Endodermal cell (in vitro differentiated cells): Measurements from ENCODE around the gene DEDD. TPM values are rescaled to one million over a fixed set of nuclear protein-coding genes. Genes with fewer than 3 reads are reported as not detected.

Experiments
- DNase-seq: peaks from one replicate; pipeline ENCODE4 v3.0.0-alpha.2; 2017
- H3K27ac ChIP-seq: 2 replicates; pipeline ENCODE4 v1.5.1; 2013; ENCODE audit warnings: mild to moderate bottlenecking, low read depth, low read length, moderate library complexity
- H3K27me3 ChIP-seq: 2 replicates; pipeline ENCODE4 v1.6.1; 2013; ENCODE audit warnings: mild to moderate bottlenecking, low read length, moderate library complexity; ENCODE audit not compliant: insufficient read depth, control insufficient read depth, poor library complexity, severe bottlenecking
- H3K36me3 ChIP-seq: 2 replicates; pipeline ENCODE4 v1.7.0; 2013; ENCODE audit warnings: mild to moderate bottlenecking, low read length, moderate library complexity; ENCODE audit not compliant: control insufficient read depth, insufficient read depth
- H3K4me1 ChIP-seq: one replicate; pipeline ENCODE4 v1.7.0; 2013; ENCODE audit warnings: low read length; ENCODE audit not compliant: control insufficient read depth, insufficient read depth
- H3K4me3 ChIP-seq: 2 replicates; pipeline ENCODE4 v1.5.1; 2013; ENCODE audit warnings: mild to moderate bottlenecking, low read length, moderate library complexity
- H3K9ac ChIP-seq: 2 replicates; pipeline ENCODE4 v1.6.1; 2013; ENCODE audit warnings: mild to moderate bottlenecking, low read length, moderate library complexity; ENCODE audit not compliant: poor library complexity, severe bottlenecking; ENCODE audit errors: extremely low read depth
- H3K9me3 ChIP-seq: 2 replicates; pipeline ENCODE4 v1.6.1; 2013; ENCODE audit warnings: mild to moderate bottlenecking, low read length, moderate library complexity; ENCODE audit not compliant: control insufficient read depth
- H3K27ac Mint-ChIP-seq: 2 replicates; pipeline ENCODE4 v1.8.0; 2020; ENCODE audit warnings: mixed read lengths
- H3K27me3 Mint-ChIP-seq: 2 replicates; pipeline ENCODE4 v1.8.0; 2021; ENCODE audit warnings: mild to moderate bottlenecking, mixed read lengths; ENCODE audit not compliant: insufficient read depth
- H3K36me3 Mint-ChIP-seq: 2 replicates; pipeline ENCODE4 v1.8.0; 2020; ENCODE audit warnings: low read depth, mixed read lengths
- H3K4me1 Mint-ChIP-seq: 2 replicates; pipeline ENCODE4 v1.8.0; 2020; ENCODE audit warnings: mixed read lengths
- H3K4me3 Mint-ChIP-seq: 2 replicates; pipeline ENCODE4 v1.8.0; 2020; ENCODE audit warnings: mild to moderate bottlenecking, moderate library complexity, mixed read lengths
- H3K9me3 Mint-ChIP-seq: 2 replicates; pipeline ENCODE4 v1.8.0; 2020; ENCODE audit warnings: mild to moderate bottlenecking, mixed read lengths
- CTCF ChIP-seq: fragments of 200-600 bp; sonication (generic); conservative IDR thresholded peaks from 2 replicates; pipeline ENCODE4 v1.5.0; 2021; ENCODE audit warnings: antibody characterized with exemption, mild to moderate bottlenecking
- WGBS, 2 experiments: methylation state at CpG; one replicate each; pipeline versions ENCODE4 v1.1.5 to v1.1.7; 2013; ENCODE audit warnings: missing lambda C conversion rate in 2 of 2, mixed read lengths in 1 of 2; ENCODE audit not compliant: insufficient coverage in 1 of 2, insufficient read length in 1 of 2; 5-methylcytosine and 5-hydroxymethylcytosine counted together
- total RNA-seq, 2 donors: library from RNA; stranded (reverse); fragmentation: NEBNext Ultra II Directional in 1 of 2; extraction: Animal tissue kit (Norgen Biotek cat#: 25700) in 1 of 2; gene quantifications; 2 replicates in 1 of 2; 3 replicates in 1 of 2; pipeline ENCODE4 v1.2.1, GENCODE V29; 2021

DEDD gene
- total RNA-seq, 2 donors from 2014 or later = 34.2 to 39.8 TPM

GRCh38 chr1:161115132-161115711 lies 17.2 kb downstream of the DEDD start:
- Mint-ChIP-seq H3K27me3 (no peaks in the 10 kb centered on the region), H3K4me3 (no peak overlapping the region), H3K36me3 (peaks cover 15% of the 10 kb centered on the region), H3K4me1 (peaks cover 22% of the 10 kb centered on the region), H3K9me3 (no peaks in the 10 kb centered on the region), H3K27ac (no peak overlapping the region)
- Histone ChIP-seq H3K27me3 (no peaks in the 10 kb centered on the region), H3K27ac (no peak overlapping the region), H3K4me3 (no peak overlapping the region), H3K4me1 (peaks cover 8% of the 10 kb centered on the region), H3K9me3 (no peaks in the 10 kb centered on the region), H3K9ac (no peak overlapping the region), H3K36me3 (peaks cover 16% of the 10 kb centered on the region)
- no peak for TF ChIP-seq CTCF
- WGBS, 2 experiments = 90 to 95% methylated on average over 12 of the region's 12 CpGs
- no peak for DNase-seq

- no peak overlapping the region for H3K27ac ChIP-seq
- no peaks in the 10 kb centered on the region for H3K9me3 Mint-ChIP-seq
- WGBS, 2 experiments = 96% methylated on average over 2 of the region's 2 CpGs; no CpG with 5 or more reads in 1 of the 2 experiments
- H3K36me3 ChIP-seq = peaks cover 11% of the 10 kb centered on the region
- no peaks in the 10 kb centered on the region for H3K27me3 ChIP-seq
- peaks cover 10% of the 10 kb centered on the region for H3K36me3 Mint-ChIP-seq
- H3K9me3 ChIP-seq = no peaks in the 10 kb centered on the region
- H3K9ac ChIP-seq = no peak overlapping the region
- peaks cover 19% of the 10 kb centered on the region for H3K4me1 Mint-ChIP-seq
- no peaks in the 10 kb centered on the region for H3K27me3 Mint-ChIP-seq
- TF ChIP-seq CTCF = no peak
- peaks cover 8% of the 10 kb centered on the region for H3K4me1 ChIP-seq
- H3K4me3 ChIP-seq = no peak overlapping the region
- DNase-seq = no peak
- no peak overlapping the region for H3K27ac Mint-ChIP-seq
- H3K4me3 Mint-ChIP-seq = no peak overlapping the region
Observed at GRCh38 chr1:161114556-161114955, 17.9 kb downstream of the DEDD start.

GRCh38 chr1:161113915-161114314 lies 18.6 kb downstream of the DEDD start:
- Histone ChIP-seq H3K9ac (no peak overlapping the region), H3K27ac (no peak overlapping the region), H3K27me3 (no peaks in the 10 kb centered on the region), H3K4me1 (peaks cover 2% of the 10 kb centered on the region), H3K36me3 (peaks cover 13% of the 10 kb centered on the region), H3K4me3 (no peak overlapping the region), H3K9me3 (no peaks in the 10 kb centered on the region)
- no peak for TF ChIP-seq CTCF
- Mint-ChIP-seq H3K4me3 (no peak overlapping the region), H3K27me3 (no peaks in the 10 kb centered on the region), H3K36me3 (peaks cover 8% of the 10 kb centered on the region), H3K9me3 (no peaks in the 10 kb centered on the region), H3K4me1 (peaks cover 13% of the 10 kb centered on the region), H3K27ac (no peak overlapping the region)
- no peak for DNase-seq
- 98 to 100% methylated on average over 1 of the region's 1 CpG for WGBS, 2 experiments
